Heart right ventricle (tissue), 16 donors: ENCODE measurements around the gene MNX1. TPM values are rescaled to one million over a fixed set of nuclear protein-coding genes. Genes with fewer than 3 reads are reported as not detected.

ENCODE experiments used
- ATAC-seq, 8 donors: fragments of 200-7000 bp; cut with Tn5 transposase; one replicate each; pipeline ENCODE4 v1.9.1; 2020; ENCODE audit warnings: mild to moderate bottlenecking in 8 of 8, moderate library complexity in 8 of 8, moderate number of reproducible peaks in 1 of 8
- DNase-seq, 2 donors: peaks; one replicate each; pipeline ENCODE4 v3.0.0-alpha.2; 2020
- H3K27ac ChIP-seq, 10 donors: fragments of 200-600 bp; sonication (generic) in 2 of 10; one replicate each; pipeline versions ENCODE4 v1.5.0 to v1.8.0; 2020 to 2022; ENCODE audit warnings: mild to moderate bottlenecking in 3 of 10
- H3K27me3 ChIP-seq, 7 donors: fragments of 200-600 bp; one replicate each; pipeline ENCODE4 v1.8.0; 2021 to 2022; ENCODE audit warnings: mild to moderate bottlenecking in 2 of 7
- H3K36me3 ChIP-seq, 9 donors: fragments of 200-600 bp; sonication (generic) in 1 of 9; one replicate each; pipeline versions ENCODE4 v1.5.0 to v1.8.0; 2020 to 2022; ENCODE audit warnings: mild to moderate bottlenecking in 2 of 9
- H3K4me1 ChIP-seq, 9 donors: fragments of 200-600 bp; sonication (generic) in 1 of 9; one replicate each; pipeline versions ENCODE4 v1.5.0 to v1.8.0; 2020 to 2022; ENCODE audit warnings: mild to moderate bottlenecking in 4 of 9
- H3K4me3 ChIP-seq, 10 donors: fragments of 200-600 bp; sonication (generic) in 2 of 10; one replicate each; pipeline versions ENCODE4 v1.5.0 to v1.8.0; 2020 to 2022; ENCODE audit warnings: mild to moderate bottlenecking in 7 of 10, moderate library complexity in 2 of 10
- H3K9me3 ChIP-seq, 11 donors: fragments of 200-600 bp in 10 of 11; sonication (generic) in 2 of 11; one replicate each; pipeline versions ENCODE4 v1.5.0 to v1.8.0; 2013 to 2022; ENCODE audit warnings: mild to moderate bottlenecking in 2 of 11, control low read depth in 1 of 11, moderate library complexity in 1 of 11
- CTCF ChIP-seq, 9 donors: fragments of 200-600 bp; sonication (generic) in 2 of 9; IDR thresholded peaks; one replicate each; pipeline versions ENCODE4 v1.5.0 to v1.8.0; 2021 to 2022; ENCODE audit warnings: antibody characterized with exemption in 9 of 9, mild to moderate bottlenecking in 5 of 9, moderate library complexity in 1 of 9
- WGBS, 2 donors: extraction: QIAGEN DNeasy Blood & Tissue Kit; methylation state at CpG; one replicate each; pipeline ENCODE4 v1.1.7; 2013; ENCODE audit warnings: inconsistent platforms in 1 of 2; 5-methylcytosine and 5-hydroxymethylcytosine counted together
- intact Hi-C, 10 donors: fragments of 100-400 bp; cut with DNase I; formaldehyde crosslinking; loops; one replicate each; pipeline versions ENCODE4 v1.11.1 to v1.14.2; 2022
- polyA plus RNA-seq, 2 donors: library from polyadenylated mRNA; stranded (reverse); fragments of 200-250 nt; gene quantifications; one replicate each; pipeline ENCODE4 v1.2.3, GENCODE V29; 2013
- total RNA-seq, 10 donors: library from RNA; stranded (reverse); fragmentation: NEBNext Ultra II Directional in 3 of 10; extraction: Animal tissue kit (Norgen Biotek cat#: 25700) in 3 of 10; gene quantifications; one replicate each; pipeline versions ENCODE4 v1.2.1 to v1.2.4, GENCODE V29; 2021 to 2023
- donor health status: Arrhythmogenic right ventricular cardiomyopathy.
- donor health status: ischemic (EF 13 %, LVEDD 7.1; RV severe dilation, severe dysfunction).
- donor health status: healthy with polysubstance abuse.
- donor health status: DM: no; HTN: yes; CAD: no.
- donor health status: DM: no; HTN: no; CAD: no.
- donor health status: ischemic (EF 25% LVEDD 6.9; RV normal size, moderate dysfunction).
- donor health status: ischemic (EF 25% LVEDD 5.7; RV mildly dilated, moderate dysfunction).
- donor health status: healthy.
- donor health status: DM: yes; HTN: yes; CAD: no.
- donor health status: Ischemic cardiomyopathy.
- donor health status: ischemic (EF 35%, LVEDD 5.7; RV mildly dilated, moderate dysfunction).
- donor health status: nonischemic (EF 11% LVEDD 7.7; RV severe dilation, severe dysfunction).
- donor health status: DM: yes; HTN: yes; CAD: no.
- donor health status: PGD.
- donor health status: ischemic (EF 29% LVEDD 5.4; RV normal size, mild dysfunction).
- donor health status: nonischemic (EF 23%, LVEDD 6.1; RV moderate dilation, normal function).

Gene MNX1
- total and polyA plus RNA-seq, 12 donors: not detected

- Histone ChIP-seq H3K4me3 (peak overlapping the region in 2 of 10 donors; percentile 4 to 13), H3K27ac (no peak overlapping the region), H3K36me3 (no peaks in the 10 kb centered on the region), H3K27me3 (peaks cover 53 to 100% (median 100%) of the 10 kb centered on the region in 7 donors), H3K9me3 (no peaks in the 10 kb centered on the region), H3K4me1 (peaks cover 3 to 56% (median 40%) of the 10 kb centered on the region in 9 donors)
- 1 to 3% methylated on average over 59 to 60 of the region's 60 CpGs for WGBS, 2 donors
- ATAC-seq (peak in 4 of 8 donors; percentile 21 to 42 (median 36)), DNase-seq (no peak)
- intact Hi-C loops: no loop called here
- no peak for TF ChIP-seq CTCF (IDR thresholded peaks at IDR 0.05)
Measured at GRCh38 chr7:157003756-157004520, 6.5 kb downstream of the MNX1 start.

- Histone ChIP-seq H3K27me3 (peaks cover 51 to 100% (median 100%) of the 10 kb centered on the region in 7 donors), H3K27ac (no peak overlapping the region), H3K4me1 (peaks cover 3 to 56% (median 40%) of the 10 kb centered on the region in 9 donors), H3K36me3 (no peaks in the 10 kb centered on the region), H3K9me3 (no peaks in the 10 kb centered on the region), H3K4me3 (no peak overlapping the region)
- intact Hi-C loops: no loop called here
- WGBS, 2 donors: 6 to 8% methylated on average over 6 of the region's 6 CpGs
- DNase-seq (no peak), ATAC-seq (no peak)
- TF ChIP-seq CTCF (IDR thresholded peaks at IDR 0.05): no peak
Measured at GRCh38 chr7:157003445-157003755, 7.1 kb downstream of the MNX1 start.

GRCh38 chr7:157002819-157003421 is 7.5 kb downstream of the MNX1 start:
- TF ChIP-seq CTCF (IDR thresholded peaks at IDR 0.05): no peak
- Histone ChIP-seq H3K27ac (no peak overlapping the region), H3K4me3 (no peak overlapping the region), H3K36me3 (no peaks in the 10 kb centered on the region), H3K4me1 (peaks cover 3 to 56% (median 40%) of the 10 kb centered on the region in 9 donors), H3K27me3 (peaks cover 50 to 100% (median 100%) of the 10 kb centered on the region in 7 donors), H3K9me3 (no peaks in the 10 kb centered on the region)
- intact Hi-C loops: no loop called here
- DNase-seq (no peak), ATAC-seq (no peak)
- WGBS, 2 donors: 4% methylated on average over 47 of the region's 47 CpGs

GRCh38 chr7:157001920-157002818 is 8.3 kb downstream of the MNX1 start:
- Histone ChIP-seq H3K4me3 (no peak overlapping the region), H3K27ac (no peak overlapping the region), H3K9me3 (peaks cover 0 to under 1% (median 0%) of the 10 kb centered on the region in 11 donors), H3K4me1 (peaks cover 3 to 56% (median 40%) of the 10 kb centered on the region in 9 donors), H3K36me3 (no peaks in the 10 kb centered on the region), H3K27me3 (peaks cover 43 to 100% (median 99%) of the 10 kb centered on the region in 7 donors)
- no peak for TF ChIP-seq CTCF (IDR thresholded peaks at IDR 0.05)
- DNase-seq (no peak), ATAC-seq (no peak)
- WGBS, 2 donors: 5 to 7% methylated on average over 28 to 32 of the region's 32 CpGs
- intact Hi-C loops: no loop called here
